ENCODE measurements around the gene KLF1.

Gene KLF1

GRCh38 chr19:12847159-12848139, 39.6 kb downstream of the KLF1 start (continued):
- TF ChIP-seq ZNF184 (tag by site-specific recombination; IDR thresholded peaks at IDR 0.05): peak; percentile 53; the same call in 1 of the 2 replicates
- TF ChIP-seq ZNF138 (tag by site-specific recombination; IDR thresholded peaks at IDR 0.05; ENCODE audit: borderline replicate concordance): no peak
- peak; percentile 42; the same call in 1 of the 2 replicates for TF ChIP-seq KLF9 (tag by site-specific recombination; IDR thresholded peaks at IDR 0.05; ENCODE audit: low read depth)
- no peak for TF ChIP-seq ZFP41 (tag by site-specific recombination; IDR thresholded peaks at IDR 0.05; ENCODE audit: borderline replicate concordance)
- TF ChIP-seq CTCF (tag by site-specific recombination; IDR thresholded peaks at IDR 0.05): peak; percentile 97
- TF ChIP-seq PRDM2 (tag by site-specific recombination; IDR thresholded peaks at IDR 0.05; ENCODE audit: borderline replicate concordance): no peak
- peak; percentile 58; the same call in 1 of the 2 replicates for TF ChIP-seq ZBTB10 (tag by site-specific recombination; IDR thresholded peaks at IDR 0.05)
- no peak for TF ChIP-seq ZNF792 (tag by site-specific recombination; IDR thresholded peaks at IDR 0.05)
- no peak for TF ChIP-seq YY1 (tag by site-specific recombination; IDR thresholded peaks at IDR 0.05)
- peak; percentile 34; the same call in 1 of the 2 replicates for TF ChIP-seq ZNF76 (tag by site-specific recombination; IDR thresholded peaks at IDR 0.05; ENCODE audit: borderline replicate concordance, low read depth)
- no peak for TF ChIP-seq GFI1B (tag by site-specific recombination; IDR thresholded peaks at IDR 0.05)
- no peak for TF ChIP-seq ZNF521 (tag by site-specific recombination; IDR thresholded peaks at IDR 0.05)
- 0 out of 2 replicates have a peak, but pooled peaks have one; percentile 39 for TF ChIP-seq EGR2 (tag by site-specific recombination; IDR thresholded peaks at IDR 0.05; ENCODE audit: low read depth)
- TF ChIP-seq GLIS1 (tag by site-specific recombination; IDR thresholded peaks at IDR 0.05): peak; percentile 37; the same call in 1 of the 2 replicates
- peak; percentile 59 for TF ChIP-seq PATZ1 (tag by site-specific recombination; IDR thresholded peaks at IDR 0.05)
- TF ChIP-seq ZNF391 (tag by site-specific recombination; IDR thresholded peaks at IDR 0.05; ENCODE audit: borderline replicate concordance, low read depth): no peak
- peak; percentile 100 for TF ChIP-seq ZNF785 (tag by site-specific recombination; IDR thresholded peaks at IDR 0.05)
- peak; percentile 97 for TF ChIP-seq ZNF692 (tag by site-specific recombination; IDR thresholded peaks at IDR 0.05)
- TF ChIP-seq ZNF549 (tag by site-specific recombination; IDR thresholded peaks at IDR 0.05): no peak
- peak; percentile 79 for TF ChIP-seq PBX3 (CRISPR knock-in tag; IDR thresholded peaks at IDR 0.05)
- peak; percentile 26; the same call in 1 of the 2 replicates for TF ChIP-seq ZNF501 (tag by site-specific recombination; IDR thresholded peaks at IDR 0.05)
- TF ChIP-seq SP7 (tag by site-specific recombination; IDR thresholded peaks at IDR 0.05): peak; percentile 73

Measured in HEK293 (cell line).